BJ (cell line): ENCODE results near the gene LLPH. TPM values are rescaled to one million over a fixed set of nuclear protein-coding genes. Genes with fewer than 3 reads are reported as not detected.

Experiments
- CTCF ChIA-PET: fragments of 350-600 bp; formaldehyde crosslinking; extraction: SDS; loops from one replicate; lab custom pipeline; 2021; ENCODE audit warnings: antibody characterized with exemption, inconsistent platforms; lab: Yijun Ruan, JAX
- POLR2A ChIA-PET: fragments of 300-600 bp; sonication (Branson Sonifier 250); formaldehyde crosslinking; extraction: SDS; loops from one replicate; lab custom pipeline; 2021; ENCODE audit warnings: antibody characterized with exemption; lab: Charles Lee
- DNase-seq: peaks from one replicate; pipeline ENCODE4 v3.0.0-alpha.2; 2011; ENCODE audit warnings: low read depth
- H3K27me3 ChIP-seq: 2 replicates; pipeline ENCODE4 v1.6.0; 2011; ENCODE audit warnings: low read length; ENCODE audit not compliant: control insufficient read depth, insufficient read depth
- H3K36me3 ChIP-seq: 2 replicates; pipeline ENCODE4 v1.5.1; 2011; ENCODE audit warnings: low read length; ENCODE audit not compliant: control insufficient read depth, insufficient read depth
- H3K4me3 ChIP-seq: 2 replicates; pipeline ENCODE4 v1.5.1; 2011; ENCODE audit warnings: low read depth, mild to moderate bottlenecking, control low read depth, low read length
- CTCF ChIP-seq: IDR thresholded peaks from 2 replicates; pipeline ENCODE4 v1.5.1; 2011; ENCODE audit warnings: low read depth, mild to moderate bottlenecking, control low read depth, inconsistent platforms, low read length, moderate library complexity; ENCODE audit not compliant: insufficient read depth
- polyA plus RNA-seq: library from polyadenylated mRNA; depleted of rRNA; stranded (reverse); fragments of >200 nt; gene quantifications from 2 replicates; pipeline ENCODE4 v1.2.3, GENCODE V29; 2011

Gene LLPH
- polyA plus RNA-seq, 1 experiment = 4.0 TPM

GRCh38 chr12:66137937-66138336 lies 7.4 kb upstream of the LLPH start:
- H3K36me3 ChIP-seq = peaks cover 11% of the 10 kb centered on the region
- no peak overlapping the region for H3K4me3 ChIP-seq
- ChIA-PET CTCF (interaction anchor here (1.6 kb wide), 1 partner anchor 271 kb away, joined by 3 read pairs; no protein-coding TSS in a partner anchor), POLR2A (no interaction called here)
- no peak for DNase-seq
- no peak for TF ChIP-seq CTCF
- no peaks in the 10 kb centered on the region for H3K27me3 ChIP-seq

- POLR2A ChIA-PET = no interaction called here
These were observed 1.9 kb upstream of the LLPH start for GRCh38 chr12:66132408-66132807.

GRCh38 chr12:66131067-66131688 lies 628 bp upstream of the LLPH start:
- Histone ChIP-seq H3K36me3 (no peaks in the 10 kb centered on the region; the same call in 1 of the 2 replicates), H3K27me3 (no peaks in the 10 kb centered on the region), H3K4me3 (peak overlapping the region; percentile 82)
- no peak for DNase-seq
- ChIA-PET POLR2A (interaction anchor here (0.5 to 0.7 kb wide), 4 partner anchors 269 to 1424 kb away, joined by 3 to 4 read pairs (median 4); no protein-coding TSS in a partner anchor), CTCF (interaction anchor here (0.7 to 2.0 kb wide), 5 partner anchors 11 to 1619 kb away, joined by 3 to 7 read pairs (median 5); no protein-coding TSS in a partner anchor)
- TF ChIP-seq CTCF = no peak

More at GRCh38 chr12:66132408-66132807, 1.9 kb upstream of the LLPH start:
- Histone ChIP-seq H3K27me3 (no peaks in the 10 kb centered on the region), H3K36me3 (peaks cover 2% of the 10 kb centered on the region; the same call in 1 of the 2 replicates), H3K4me3 (no peak overlapping the region)
- TF ChIP-seq CTCF = no peak
- DNase-seq = no peak
- CTCF ChIA-PET = interaction anchor here (1.0 to 2.0 kb wide), 4 partner anchors 9 to 17 kb away, joined by 3 to 6 read pairs (median 4); no protein-coding TSS in a partner anchor

- peaks cover 1% of the 10 kb centered on the region; the same call in 1 of the 2 replicates for H3K36me3 ChIP-seq
- H3K27me3 ChIP-seq = no peaks in the 10 kb centered on the region
- no peak for TF ChIP-seq CTCF
- CTCF ChIA-PET = interaction anchor here (2.0 kb wide), 1 partner anchor 10 kb away, joined by 7 read pairs; no protein-coding TSS in a partner anchor
- DNase-seq = no peak
- POLR2A ChIA-PET = no interaction called here
- peak overlapping the region; percentile 82 for H3K4me3 ChIP-seq
These were observed 650 bp downstream of the LLPH start for GRCh38 chr12:66129934-66130266.

GRCh38 chr12:66127650-66128049 lies 2.9 kb downstream of the LLPH start:
- no peak for DNase-seq
- H3K27me3 ChIP-seq = no peaks in the 10 kb centered on the region
- POLR2A ChIA-PET = no interaction called here
- TF ChIP-seq CTCF = no peak
- no peak overlapping the region for H3K4me3 ChIP-seq
- CTCF ChIA-PET = no interaction called here
- peaks cover 4% of the 10 kb centered on the region; the same call in 1 of the 2 replicates for H3K36me3 ChIP-seq
